ENCODE measurements around the gene ABCC10. TPM values are rescaled to one million over a fixed set of nuclear protein-coding genes. Genes with fewer than 3 reads are reported as not detected.
A peak's percentile ranks its signal among the peaks of the same experiment; 100 is the strongest.
"Not testable (repeated sequence)": the region's sequence is repeated elsewhere in the genome, so short reads cannot be mapped to it uniquely, and the experiment has no call there.

ABCC10 gene
- total RNA-seq, 4 donors from 2014 or later, result 10.8 to 23.9 (median 19.3) TPM

DNA sequence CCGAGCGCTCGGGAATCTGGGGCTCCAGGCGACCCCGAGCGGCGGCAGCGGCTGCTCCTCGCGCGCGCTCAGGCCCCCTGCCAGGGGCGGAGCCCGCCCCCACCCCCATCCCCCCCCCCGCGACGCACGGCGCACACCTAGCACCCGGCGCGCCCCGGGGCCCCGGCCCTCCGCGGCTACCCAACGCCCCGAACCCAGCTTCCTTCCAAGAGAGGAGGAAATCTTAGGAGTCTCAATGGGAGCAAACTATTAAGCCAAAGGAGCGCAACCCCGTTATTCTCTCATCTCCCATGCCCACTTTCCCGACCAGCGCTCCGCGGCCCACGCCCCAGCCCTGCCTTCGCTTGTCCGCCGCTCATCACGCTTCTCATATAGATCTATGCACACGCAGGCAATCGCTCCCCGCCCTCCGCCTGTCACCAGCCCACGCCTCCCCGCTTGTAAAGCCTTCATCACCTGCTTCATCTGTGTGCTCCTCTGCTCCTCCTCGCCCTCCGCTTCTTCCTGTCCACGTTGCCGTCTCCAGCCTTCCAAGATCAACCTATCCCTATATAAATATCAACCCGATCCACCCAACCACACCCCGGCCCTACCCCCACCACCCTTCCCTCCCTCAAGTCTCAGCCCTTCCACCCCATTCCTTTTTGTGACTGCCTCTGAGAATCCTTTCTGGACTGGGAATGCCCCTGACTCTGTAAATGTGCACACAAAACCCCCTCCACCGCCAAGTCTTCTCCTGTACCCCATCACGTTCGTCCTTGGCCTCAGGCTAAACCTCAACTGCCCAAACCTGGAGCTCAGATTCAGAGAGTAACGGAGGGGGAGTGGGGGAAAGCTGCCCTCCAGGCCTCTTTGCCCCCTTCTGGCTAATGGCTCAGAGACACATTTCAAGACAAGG is 28.4 kb downstream of the ABCC10 start, which contains the start of gene DLK2:
TSS of gene DLK2 (minus strand) at position 18 of the 898 bp plus-strand sequence. CDS start 723 bp downstream, outside the sequence.
- Histone ChIP-seq H3K36me3 (peaks cover 4 to 25% (median 7%) of the 10 kb centered on the region in 3 donors), H3K4me3 (peak within 1 kb of the TSS; percentile 38 to 67 (median 58)), H3K27me3 (peaks cover 0 to 63% (median 4%) of the 10 kb centered on the region in 4 donors), H3K9me3 (no peaks in the 10 kb centered on the region), H3K4me1 (peaks cover 6 to 48% (median 9%) of the 10 kb centered on the region in 3 donors), H3K27ac (peak within 1 kb of the TSS; percentile 59 to 79 (median 70))
- intact Hi-C loops (cut with DNase I), result no loop called here
- 1 to 5% methylated on average over 26 to 27 of the region's 55 CpGs for WGBS, 2 donors
- TF ChIP-seq CTCF (IDR thresholded peaks at IDR 0.05), result no peak
- TF ChIP-seq POLR2A (IDR thresholded peaks at IDR 0.05), result no peak
- DNase-seq, result no peak

DNA sequence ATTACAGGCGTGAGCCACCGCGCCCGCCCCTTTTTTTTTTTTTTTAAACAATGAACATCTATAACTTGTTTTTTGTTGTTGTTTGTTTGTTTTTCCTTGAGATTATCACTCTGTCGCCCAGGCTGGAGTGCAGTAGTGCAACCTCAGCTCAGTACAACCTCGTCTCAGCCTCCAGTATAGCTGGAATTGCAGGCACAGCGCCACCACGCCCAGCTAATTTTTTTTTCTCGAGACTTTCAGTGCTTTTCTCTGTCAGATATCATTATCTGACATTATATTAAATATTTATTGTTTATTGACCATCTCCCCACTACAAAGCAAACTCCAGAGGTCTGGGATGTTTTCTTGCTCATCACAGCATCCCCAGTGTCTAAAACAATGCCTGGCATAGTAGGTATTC is 30.3 kb downstream of the ABCC10 start:
- Histone ChIP-seq H3K4me1 (peaks cover 6 to 30% (median 9%) of the 10 kb centered on the region in 3 donors), H3K27ac (no peak overlapping the region), H3K36me3 (peaks cover 0 to 10% (median 0%) of the 10 kb centered on the region in 3 donors), H3K27me3 (peaks cover 0 to 82% (median 4%) of the 10 kb centered on the region in 4 donors), H3K4me3 (no peak overlapping the region), H3K9me3 (no peaks in the 10 kb centered on the region)
- TF ChIP-seq CTCF (IDR thresholded peaks at IDR 0.05), result no peak
- no peak for TF ChIP-seq POLR2A (IDR thresholded peaks at IDR 0.05)
- DNase-seq, result no peak
- intact Hi-C loops (cut with DNase I), result no loop called here
- 50 to 54% methylated on average over 9 of the region's 9 CpGs for WGBS, 2 donors

GRCh38 chr6:43458154-43458553 is 30.8 kb downstream of the ABCC10 start:
- WGBS, 2 donors, result 92 to 95% methylated on average over 5 to 6 of the region's 15 CpGs
- H3K9me3 ChIP-seq; DNase-seq; H3K36me3 ChIP-seq; H3K27ac ChIP-seq; intact Hi-C loops (cut with DNase I); H3K4me3 ChIP-seq: not testable (repeated sequence)
- Histone ChIP-seq H3K4me1 (peaks cover 6 to 30% (median 9%) of the 10 kb centered on the region in 3 donors), H3K27me3 (peaks cover 0 to 87% (median 4%) of the 10 kb centered on the region in 4 donors)

- no peak overlapping the region for H3K4me3 ChIP-seq
- H3K4me1 ChIP-seq, result peaks cover 6 to 19% (median 9%) of the 10 kb centered on the region in 3 donors
- H3K27ac ChIP-seq, result no peak overlapping the region
- peaks cover 0 to 99% (median 4%) of the 10 kb centered on the region in 4 donors for H3K27me3 ChIP-seq
- 50 to 73% methylated on average over 1 of the region's 1 CpG for WGBS, 2 donors
- TF ChIP-seq CTCF (IDR thresholded peaks at IDR 0.05) (no peak), POLR2A (IDR thresholded peaks at IDR 0.05) (no peak)
- intact Hi-C loops (cut with DNase I), result no loop called here
- no peaks in the 10 kb centered on the region for H3K9me3 ChIP-seq
- DNase-seq, result no peak
- no peaks in the 10 kb centered on the region for H3K36me3 ChIP-seq
These were observed 32.2 kb downstream of the ABCC10 start for GRCh38 chr6:43459535-43459934.

DNA sequence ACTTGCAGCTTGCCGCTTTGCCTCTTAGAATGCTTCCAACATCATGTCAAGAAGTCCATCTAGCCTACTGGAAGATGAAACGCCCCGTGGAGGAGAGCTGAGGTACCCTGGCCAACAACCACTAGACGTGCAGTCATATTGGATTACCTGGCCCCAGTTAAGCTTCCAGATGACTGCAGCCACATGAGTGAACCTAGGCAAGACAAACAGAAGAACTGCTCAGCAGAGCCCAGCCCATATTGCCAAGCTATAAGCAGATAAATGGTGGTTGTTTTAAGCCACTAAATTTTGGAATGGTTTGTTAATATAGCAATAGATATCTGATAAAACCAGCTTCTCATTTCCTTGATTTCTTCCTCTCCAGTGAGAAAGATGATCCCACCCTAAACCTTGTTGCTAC is 32.7 kb downstream of the ABCC10 start:
- no peak for DNase-seq

More for the DNA sequence above, 32.7 kb downstream of the ABCC10 start:
- 94 to 100% methylated on average over 1 to 4 of the region's 4 CpGs for WGBS, 2 donors
- Histone ChIP-seq H3K4me1 (peaks cover 5 to 14% (median 6%) of the 10 kb centered on the region in 3 donors), H3K4me3 (no peak overlapping the region), H3K27ac (no peak overlapping the region), H3K27me3 (peaks cover 0 to 99% (median 4%) of the 10 kb centered on the region in 4 donors), H3K36me3 (no peaks in the 10 kb centered on the region), H3K9me3 (no peaks in the 10 kb centered on the region)
- intact Hi-C loops (cut with DNase I), result no loop called here
- TF ChIP-seq POLR2A (IDR thresholded peaks at IDR 0.05) (no peak), CTCF (IDR thresholded peaks at IDR 0.05) (no peak)

All from esophagus squamous epithelium (tissue), 5 donors.